ENCODE data around the gene RASGRF2.

GRCh38 chr5:80977764-80978163 lies 17.6 kb downstream of the RASGRF2 start:
- TF ChIP-seq POLR2AphosphoS5 (IDR thresholded peaks at IDR 0.05) (no peak), EP300 (IDR thresholded peaks at IDR 0.05) (no peak)

Data from suprapubic skin (tissue), 4 donors.